Midbrain (tissue), 1 donor: ENCODE measurements around the gene AKAP8L.
"Not testable (repeated sequence)": the region's sequence is repeated elsewhere in the genome, so short reads cannot be mapped to it uniquely, and the experiment has no call there.

ENCODE experiments used
- DNase-seq: peaks from one replicate; lab custom pipeline; 2025; lab: John Stamatoyannopoulos, UW

AKAP8L gene

DNA sequence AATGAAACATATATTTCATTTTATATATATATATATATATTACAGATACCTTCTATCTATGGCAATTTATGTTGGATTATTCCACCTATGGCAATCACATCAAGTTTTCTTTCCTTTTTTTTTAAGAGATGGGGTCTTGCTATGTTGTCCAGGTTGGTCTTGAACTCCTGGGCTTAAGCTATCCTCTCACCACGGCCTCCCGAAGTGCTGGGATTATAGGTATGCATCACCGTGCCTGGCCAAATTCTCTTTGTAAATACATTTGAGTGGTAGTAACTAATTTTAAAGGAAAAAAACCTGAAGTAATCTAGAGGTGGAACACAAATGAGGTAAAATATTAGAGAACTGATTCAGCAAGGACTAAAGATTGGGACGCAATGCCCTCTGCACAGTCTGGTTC, 64.9 kb downstream of the AKAP8L start:
- no peak for DNase-seq

DNA sequence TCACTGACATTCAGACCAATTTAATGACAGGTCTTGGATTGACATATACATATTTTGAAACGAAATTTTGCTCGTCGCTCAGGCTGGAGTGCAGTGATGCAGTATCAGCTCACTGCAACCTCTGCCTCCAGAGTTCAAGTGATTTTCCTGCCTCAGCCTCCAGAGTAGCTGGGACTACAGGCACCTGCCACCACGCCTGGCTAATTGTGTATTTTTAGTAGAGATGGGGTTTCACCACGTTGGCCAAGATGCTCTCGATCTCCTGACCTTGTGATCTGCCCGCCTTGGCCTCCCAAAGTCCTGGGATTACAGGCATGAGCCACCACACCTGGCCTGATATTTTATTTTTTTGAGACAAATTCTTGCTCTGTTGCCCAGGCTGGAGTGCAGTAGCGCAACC, 66.3 kb downstream of the AKAP8L start:
- DNase-seq = not testable (repeated sequence)

DNA sequence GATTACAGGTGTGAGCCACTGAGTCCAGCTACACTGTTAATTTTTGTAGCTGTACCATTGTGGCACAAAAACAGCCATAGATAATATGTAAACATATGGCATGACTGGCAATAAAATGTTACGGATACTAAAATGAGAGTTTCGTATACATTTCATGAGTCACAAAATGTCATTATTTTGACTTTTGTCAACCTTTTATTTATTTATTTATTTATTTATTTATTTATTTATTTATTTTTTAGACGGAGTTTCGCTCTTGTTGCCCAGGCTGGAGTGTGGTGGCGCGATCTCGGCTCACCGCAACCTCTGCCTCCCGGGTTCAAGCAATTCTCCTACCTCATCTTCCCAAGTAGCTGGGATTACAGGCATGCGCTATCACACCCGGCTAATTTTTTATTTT, 77.5 kb downstream of the AKAP8L start:
- not testable (repeated sequence) for DNase-seq

DNA sequence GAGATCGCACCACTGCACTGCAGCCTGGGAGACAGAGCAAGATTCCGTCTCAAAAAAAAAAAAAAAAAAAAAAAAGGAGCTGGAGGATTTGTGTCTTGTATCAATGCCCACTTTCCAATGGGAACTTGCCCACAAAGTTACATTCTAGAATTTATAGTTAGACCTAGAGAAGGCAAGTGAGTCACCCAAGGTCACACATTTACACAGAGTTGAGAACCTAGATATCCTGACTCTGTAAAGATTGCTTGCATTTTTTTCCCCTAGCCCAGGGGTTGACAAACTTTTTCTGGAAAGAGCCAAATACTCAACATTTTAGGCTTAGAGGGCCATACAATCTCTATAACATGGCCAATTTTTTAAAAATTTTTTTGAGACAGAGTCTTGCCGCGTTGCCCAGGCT, 78.7 kb downstream of the AKAP8L start:
- no peak for DNase-seq

DNA sequence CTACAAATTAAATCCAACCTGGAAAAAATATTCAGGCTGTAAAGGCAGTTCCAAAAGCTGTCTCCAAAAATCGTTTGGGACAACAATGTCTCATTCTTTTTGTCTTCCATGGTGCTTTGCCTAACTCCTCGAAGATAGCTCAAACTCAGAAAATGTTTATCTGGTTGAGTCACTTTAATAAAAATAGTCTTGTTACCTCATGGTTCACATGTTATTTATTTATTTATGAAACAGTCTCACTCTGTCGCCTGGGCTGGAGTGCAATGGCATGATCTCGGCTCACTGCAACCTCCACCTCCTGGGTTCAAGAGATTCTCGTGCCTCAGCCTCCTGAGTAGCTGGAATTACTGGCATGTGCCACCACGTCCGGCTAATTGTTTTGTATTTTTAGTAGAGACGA, 81.6 kb downstream of the AKAP8L start:
- DNase-seq = no peak

DNA sequence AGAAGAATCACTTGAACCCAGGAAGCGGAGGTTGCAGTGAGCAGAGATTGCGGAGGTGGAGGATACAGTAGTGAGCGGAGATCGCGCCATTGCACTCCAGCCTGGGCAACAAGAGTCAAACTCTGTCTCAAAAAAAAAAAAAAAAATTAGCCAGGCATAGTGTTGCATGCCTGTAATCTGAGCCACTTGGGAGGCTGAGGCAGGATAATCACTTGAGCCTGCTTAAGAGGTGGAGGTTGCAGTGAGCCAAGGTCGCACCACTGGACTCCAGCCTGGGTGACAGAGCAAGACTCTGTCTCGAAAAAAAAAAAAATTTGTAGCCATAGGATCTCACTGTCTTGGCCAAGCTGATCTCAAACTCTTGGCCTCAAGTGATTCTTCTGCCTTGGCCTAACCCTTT, 82.8 kb downstream of the AKAP8L start:
- not testable (repeated sequence) for DNase-seq

DNA sequence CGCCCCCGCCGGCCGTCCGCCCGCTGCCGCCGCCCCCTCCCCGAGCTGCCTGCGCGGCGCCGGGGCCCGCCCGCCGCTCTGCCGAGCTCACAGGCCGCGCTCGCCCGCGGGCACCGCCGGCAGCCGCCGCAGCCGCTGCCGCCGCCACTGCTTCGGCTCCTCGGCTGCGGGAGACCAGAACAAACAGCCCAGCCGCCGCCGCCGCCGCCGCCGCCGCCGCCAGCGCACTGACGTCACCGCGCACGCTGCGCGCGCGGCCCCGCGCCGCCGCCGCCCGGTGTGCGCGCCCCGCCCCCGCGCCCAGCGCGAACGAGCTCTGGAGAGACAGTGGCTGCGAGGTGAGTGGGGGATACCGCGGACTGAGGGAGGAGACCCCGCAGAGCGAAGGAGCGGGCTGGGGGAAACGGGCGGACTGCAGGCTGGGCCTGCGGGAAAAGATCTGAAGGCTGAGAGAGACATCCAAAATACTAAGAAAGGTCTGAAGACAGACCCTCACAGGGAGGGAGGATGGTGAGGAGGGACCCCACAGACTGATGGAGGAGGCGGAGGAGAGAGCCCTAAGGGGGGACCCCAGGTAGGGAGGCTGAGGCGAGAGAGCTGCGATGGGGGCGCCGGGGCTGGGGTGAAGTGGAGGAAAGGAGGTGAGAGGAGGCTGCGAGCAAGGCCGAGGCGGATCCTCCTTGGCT, 86.3 kb downstream of the AKAP8L start, which contains the start of gene BRD4:
BRD4 (minus strand) TSS at position 229 of the 686 bp plus-strand sequence. CDS start 59,440 bp downstream, outside the sequence.
- peak; percentile 44 for DNase-seq

DNA sequence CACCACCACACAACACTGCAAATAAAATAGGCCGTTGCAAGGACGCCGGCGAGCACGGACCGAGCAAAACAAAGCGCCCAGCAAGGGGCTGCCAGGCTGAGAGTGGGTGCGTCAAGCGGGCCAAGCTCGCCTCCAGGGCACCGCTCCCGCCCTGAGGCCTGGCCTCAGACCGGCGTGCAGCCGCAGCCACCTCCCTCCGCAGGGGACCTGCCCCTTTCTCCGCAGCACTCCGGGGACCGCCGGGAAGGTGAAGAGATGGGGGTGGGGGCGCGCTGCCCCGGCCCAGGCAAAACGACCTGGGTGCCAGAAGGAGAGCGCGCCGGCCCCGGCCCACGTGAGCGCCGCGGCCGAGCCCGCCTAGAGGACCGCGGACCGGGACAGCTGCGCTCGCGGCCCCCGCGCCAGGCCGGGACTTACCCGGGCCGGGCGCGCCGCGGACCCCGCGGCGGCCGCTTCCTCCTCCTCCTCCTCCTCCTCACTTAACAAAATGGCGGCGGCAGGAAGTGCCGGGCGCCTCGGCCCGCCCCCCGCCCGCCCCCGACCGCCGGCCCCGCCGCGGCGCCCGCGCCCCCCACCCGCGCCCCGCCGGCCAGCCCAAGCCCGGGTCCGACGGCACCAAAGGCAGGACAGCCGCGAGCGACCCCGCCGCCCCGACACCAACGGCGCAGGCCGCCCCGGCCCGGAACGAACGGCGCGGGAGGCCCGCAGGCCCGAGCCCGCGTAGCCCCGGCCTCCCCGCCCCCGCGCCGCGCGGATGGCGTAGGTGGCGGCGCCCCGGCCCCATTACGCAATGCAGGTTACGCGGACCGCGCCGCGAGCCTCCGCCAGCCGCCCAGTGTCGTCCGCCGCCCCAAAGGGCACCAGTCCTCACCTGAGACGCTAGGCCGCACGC, 87.1 kb downstream of the AKAP8L start:
- peak; percentile 36 for DNase-seq

DNA sequence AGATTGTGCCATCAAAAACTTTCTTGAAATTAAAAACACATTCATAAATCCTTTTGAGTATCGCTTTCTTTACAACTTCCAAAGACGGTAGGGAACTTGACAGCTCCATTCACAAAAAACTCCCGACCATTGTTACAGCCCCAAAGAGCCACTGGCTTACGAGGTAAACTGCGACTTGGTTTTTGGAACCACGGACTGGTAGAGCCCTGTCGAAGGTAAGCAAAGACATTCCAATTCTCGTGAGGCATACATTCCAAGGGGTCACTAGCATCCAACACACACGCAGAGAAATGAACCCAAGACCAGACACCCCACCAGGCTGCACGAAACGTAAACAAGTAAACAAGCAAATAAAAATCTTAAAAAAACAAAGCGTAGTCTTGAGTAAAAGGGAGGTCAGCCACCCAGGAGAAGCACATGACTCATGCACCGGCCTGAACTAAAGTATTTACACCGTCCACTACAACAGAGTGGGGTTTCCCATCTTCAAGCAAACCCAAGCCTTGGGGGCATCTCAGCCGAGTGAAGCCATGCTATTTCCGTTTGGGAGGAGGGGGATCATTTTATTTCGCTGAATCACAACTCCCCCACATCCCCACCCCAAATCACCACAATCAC, 87.9 kb downstream of the AKAP8L start:
- DNase-seq = no peak
